DMS114 treated with DMSO at 0.1 percent for 48 hours (cell line): Measurements from ENCODE around the gene METTL8.
"Not testable (repeated sequence)": the region's sequence is repeated elsewhere in the genome, so short reads cannot be mapped to it uniquely, and the experiment has no call there.

Experiments used
- DNase-seq: peaks from one replicate; lab custom pipeline; 2025; ENCODE audit not compliant: unreplicated experiment; lab: John Stamatoyannopoulos, UW

Gene METTL8

GRCh38 chr2:171402906-171403580 lies 30.7 kb downstream of the METTL8 start:
- DNase-seq, result no peak

GRCh38 chr2:171401947-171402346 lies 31.8 kb downstream of the METTL8 start:
- no peak for DNase-seq

GRCh38 chr2:171400395-171400794 lies 33.4 kb downstream of the METTL8 start:
- no peak for DNase-seq

- no peak for DNase-seq
Measured at GRCh38 chr2:171399292-171399691, 34.5 kb downstream of the METTL8 start.

- DNase-seq, result no peak
Measured at GRCh38 chr2:171394164-171394740, 39.5 kb downstream of the METTL8 start.

GRCh38 chr2:171393487-171393886 lies 40.3 kb downstream of the METTL8 start:
- no peak for DNase-seq

GRCh38 chr2:171391532-171391931 lies 42.3 kb downstream of the METTL8 start:
- DNase-seq, result no peak

- DNase-seq, result no peak
Measured at GRCh38 chr2:171390941-171391516, 42.8 kb downstream of the METTL8 start.

GRCh38 chr2:171389780-171390179 lies 44.0 kb downstream of the METTL8 start:
- DNase-seq, result no peak

GRCh38 chr2:171389325-171389724 lies 44.5 kb downstream of the METTL8 start:
- DNase-seq, result no peak

GRCh38 chr2:171387052-171387451 lies 46.7 kb downstream of the METTL8 start:
- no peak for DNase-seq

GRCh38 chr2:171386627-171387026 lies 47.2 kb downstream of the METTL8 start:
- no peak for DNase-seq

GRCh38 chr2:171383134-171383533 lies 50.7 kb downstream of the METTL8 start:
- no peak for DNase-seq

- not testable (repeated sequence) for DNase-seq
Measured at GRCh38 chr2:171382175-171382574, 51.6 kb downstream of the METTL8 start.

GRCh38 chr2:171377852-171378251 lies 55.9 kb downstream of the METTL8 start:
- DNase-seq, result not testable (repeated sequence)

GRCh38 chr2:171367692-171368091 lies 66.1 kb downstream of the METTL8 start:
- DNase-seq, result no peak

- DNase-seq, result no peak
Measured at GRCh38 chr2:171365778-171366177, 68.0 kb downstream of the METTL8 start.

- DNase-seq, result no peak
Measured at GRCh38 chr2:171365232-171365631, 68.6 kb downstream of the METTL8 start.

GRCh38 chr2:171362396-171362795 lies 71.4 kb downstream of the METTL8 start:
- DNase-seq, result no peak

GRCh38 chr2:171360905-171361304 lies 72.9 kb downstream of the METTL8 start:
- no peak for DNase-seq

- not testable (repeated sequence) for DNase-seq
Measured at GRCh38 chr2:171353746-171354145, 80.0 kb downstream of the METTL8 start.

GRCh38 chr2:171348056-171348455 lies 85.7 kb downstream of the METTL8 start:
- no peak for DNase-seq
